Osteocyte (in vitro differentiated cells): ENCODE data around the gene AIDA. TPM values are rescaled to one million over a fixed set of nuclear protein-coding genes. Genes with fewer than 3 reads are reported as not detected.

Experiments
- DNase-seq: peaks from one replicate; pipeline ENCODE4 v3.0.0; 2021; ENCODE audit warnings: mixed read lengths; ENCODE audit not compliant: unreplicated experiment; ENCODE audit errors: extremely low spot score
- H3K27ac Mint-ChIP-seq: one replicate; pipeline ENCODE4 v1.8.0; 2021; ENCODE audit warnings: mild to moderate bottlenecking, mixed read lengths; ENCODE audit not compliant: unreplicated experiment
- H3K27me3 Mint-ChIP-seq: one replicate; pipeline ENCODE4 v1.8.0; 2021; ENCODE audit warnings: mixed read lengths; ENCODE audit not compliant: unreplicated experiment
- H3K36me3 Mint-ChIP-seq: one replicate; pipeline ENCODE4 v1.8.0; 2021; ENCODE audit warnings: mixed read lengths; ENCODE audit not compliant: unreplicated experiment
- H3K4me1 Mint-ChIP-seq: one replicate; pipeline ENCODE4 v1.8.0; 2021; ENCODE audit warnings: mixed read lengths; ENCODE audit not compliant: unreplicated experiment
- H3K4me3 Mint-ChIP-seq: one replicate; pipeline ENCODE4 v1.8.0; 2021; ENCODE audit warnings: mild to moderate bottlenecking, moderate library complexity, mixed read lengths; ENCODE audit not compliant: unreplicated experiment
- H3K9me3 Mint-ChIP-seq: one replicate; pipeline ENCODE4 v1.8.0; 2021; ENCODE audit warnings: mixed read lengths; ENCODE audit not compliant: unreplicated experiment
- CTCF ChIP-seq: fragments of 200-600 bp; sonication (generic); IDR thresholded peaks from 2 replicates; pipeline ENCODE4 v1.5.0; 2021; ENCODE audit warnings: antibody characterized with exemption, mild to moderate bottlenecking, moderate library complexity
- total RNA-seq: library from RNA; stranded (reverse); gene quantifications from 2 replicates; pipeline ENCODE4 v1.2.1, GENCODE V29; 2021

AIDA gene
- total RNA-seq, 1 donor from 2014 or later: 64.5 TPM

GRCh38 chr1:222665964-222666363 is 46.3 kb downstream of the AIDA start:
- no peak for TF ChIP-seq CTCF
- no peak for DNase-seq
- no peak overlapping the region for H3K4me3 Mint-ChIP-seq
- H3K9me3 Mint-ChIP-seq: no peaks in the 10 kb centered on the region
- H3K27ac Mint-ChIP-seq: no peak overlapping the region
- no peaks in the 10 kb centered on the region for H3K27me3 Mint-ChIP-seq
- peaks cover 51% of the 10 kb centered on the region for H3K36me3 Mint-ChIP-seq
- H3K4me1 Mint-ChIP-seq: no peaks in the 10 kb centered on the region

- no peaks in the 10 kb centered on the region for H3K9me3 Mint-ChIP-seq
- H3K36me3 Mint-ChIP-seq: peaks cover 57% of the 10 kb centered on the region
- no peaks in the 10 kb centered on the region for H3K27me3 Mint-ChIP-seq
- H3K27ac Mint-ChIP-seq: no peak overlapping the region
- no peak for DNase-seq
- H3K4me3 Mint-ChIP-seq: no peak overlapping the region
- TF ChIP-seq CTCF: no peak
- H3K4me1 Mint-ChIP-seq: no peaks in the 10 kb centered on the region
These were observed 48.8 kb downstream of the AIDA start for GRCh38 chr1:222663431-222663934.

GRCh38 chr1:222657899-222658298 is 54.4 kb downstream of the AIDA start:
- no peaks in the 10 kb centered on the region for H3K9me3 Mint-ChIP-seq
- no peaks in the 10 kb centered on the region for H3K27me3 Mint-ChIP-seq
- H3K36me3 Mint-ChIP-seq: peaks cover 70% of the 10 kb centered on the region
- no peak overlapping the region for H3K4me3 Mint-ChIP-seq
- no peaks in the 10 kb centered on the region for H3K4me1 Mint-ChIP-seq
- TF ChIP-seq CTCF: no peak
- no peak for DNase-seq
- H3K27ac Mint-ChIP-seq: no peak overlapping the region

- no peak for DNase-seq
- H3K4me3 Mint-ChIP-seq: no peak overlapping the region
- no peaks in the 10 kb centered on the region for H3K4me1 Mint-ChIP-seq
- no peaks in the 10 kb centered on the region for H3K27me3 Mint-ChIP-seq
- no peaks in the 10 kb centered on the region for H3K9me3 Mint-ChIP-seq
- peaks cover 73% of the 10 kb centered on the region for H3K36me3 Mint-ChIP-seq
- no peak for TF ChIP-seq CTCF
- no peak overlapping the region for H3K27ac Mint-ChIP-seq
These were observed 55.7 kb downstream of the AIDA start for GRCh38 chr1:222656391-222657155.

- Mint-ChIP-seq H3K27ac (no peak overlapping the region), H3K4me3 (no peak overlapping the region), H3K9me3 (no peaks in the 10 kb centered on the region), H3K27me3 (no peaks in the 10 kb centered on the region), H3K36me3 (peaks cover 74% of the 10 kb centered on the region), H3K4me1 (no peaks in the 10 kb centered on the region)
- no peak for DNase-seq
- TF ChIP-seq CTCF: no peak
These were observed 57.4 kb downstream of the AIDA start for GRCh38 chr1:222654849-222655248.
